HG02763 (cell line): ENCODE results near the gene JPH2.

Experiments
- ATAC-seq: cut with Tn5 transposase; IDR thresholded peaks from one replicate; pipeline ENCODE4 v1.9.1; 2021; ENCODE audit warnings: mild to moderate bottlenecking, moderate library complexity; ENCODE audit not compliant: unreplicated experiment

The JPH2 gene

DNA sequence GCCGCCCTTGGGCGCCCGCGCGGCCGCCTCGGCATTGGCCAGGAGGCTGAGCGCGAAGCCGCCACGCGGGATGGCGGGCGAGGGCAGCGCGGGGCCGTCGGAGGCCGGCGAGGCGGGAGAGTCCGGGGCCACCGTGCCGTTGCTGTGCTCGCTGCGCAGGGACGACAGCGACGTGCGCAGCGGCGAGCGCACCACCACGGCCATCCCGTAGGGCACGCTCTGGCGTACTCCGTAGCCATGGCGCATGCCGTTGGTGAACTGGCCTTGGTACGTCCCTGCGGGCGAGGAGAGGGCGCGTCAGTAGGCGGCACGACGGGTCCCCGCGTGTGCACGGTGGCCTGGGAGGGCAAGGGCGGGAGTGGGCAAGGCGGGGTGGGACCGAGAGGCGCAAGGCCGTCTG, 26.9 kb downstream of the JPH2 start:
- ATAC-seq = no peak

DNA sequence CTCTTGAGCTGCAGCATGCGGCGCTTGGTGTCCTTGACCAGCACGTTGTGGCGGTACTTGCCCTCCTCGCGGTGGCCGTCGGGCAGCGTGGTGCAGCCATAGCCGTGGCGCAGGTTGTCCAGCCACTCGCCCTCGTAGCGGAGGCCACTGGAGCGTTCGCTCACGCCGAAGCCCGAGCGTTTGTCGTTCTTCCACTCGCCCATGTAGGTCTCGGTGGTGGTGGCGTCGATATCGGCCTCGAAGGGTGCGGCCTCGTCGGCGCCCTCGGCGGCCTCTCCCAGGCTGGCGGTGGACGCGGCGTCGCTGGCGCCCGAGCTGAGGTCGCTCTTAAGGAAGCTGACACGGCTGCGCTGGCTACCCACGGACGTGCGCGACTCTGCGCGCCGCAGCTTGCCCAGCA, 27.3 kb downstream of the JPH2 start:
- no peak for ATAC-seq

GRCh38 chr20:44159125-44159524, 27.9 kb downstream of the JPH2 start:
- ATAC-seq = no peak

DNA sequence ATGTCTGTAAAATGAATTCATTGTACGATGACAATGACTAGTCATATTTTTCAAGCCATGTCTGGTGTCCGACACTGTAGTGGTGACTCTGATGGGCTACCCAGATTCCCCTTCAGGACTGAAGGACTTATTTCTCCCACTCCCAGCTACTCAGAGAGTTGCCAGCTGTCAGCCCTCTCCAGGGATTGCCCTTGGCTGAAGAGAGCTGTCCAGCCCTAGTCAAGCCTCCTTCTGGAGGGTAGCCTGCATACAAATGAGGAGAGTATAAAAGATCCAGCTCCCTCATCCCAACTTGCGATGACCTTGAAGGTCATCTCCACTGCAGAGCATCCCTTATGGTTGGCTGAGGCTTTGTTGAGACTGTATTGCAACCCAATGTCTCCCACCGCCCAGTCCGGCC, 29.9 kb downstream of the JPH2 start:
- no peak for ATAC-seq

- ATAC-seq = no peak
Measured at GRCh38 chr20:44154521-44155001, 32.4 kb downstream of the JPH2 start.

DNA sequence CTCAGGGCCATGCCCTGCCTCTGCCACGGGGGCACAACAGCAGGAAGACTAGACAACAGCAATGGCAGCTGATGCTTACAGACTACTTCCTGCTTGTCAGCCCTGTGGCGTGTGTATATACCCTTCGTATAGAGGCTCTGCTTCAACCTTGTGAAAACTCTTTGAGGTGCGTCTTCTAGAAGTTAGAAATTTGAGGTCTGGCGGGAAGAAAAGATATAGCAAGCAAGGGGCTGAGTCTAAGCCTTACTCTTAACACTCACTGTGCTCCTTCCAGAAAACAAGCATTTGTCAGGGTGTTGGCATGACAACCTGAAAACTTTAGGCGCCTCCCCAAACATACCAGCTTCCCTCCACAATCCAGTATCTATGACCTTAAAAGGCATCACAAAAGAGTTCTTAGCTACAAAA, 33.3 kb downstream of the JPH2 start:
- no peak for ATAC-seq

DNA sequence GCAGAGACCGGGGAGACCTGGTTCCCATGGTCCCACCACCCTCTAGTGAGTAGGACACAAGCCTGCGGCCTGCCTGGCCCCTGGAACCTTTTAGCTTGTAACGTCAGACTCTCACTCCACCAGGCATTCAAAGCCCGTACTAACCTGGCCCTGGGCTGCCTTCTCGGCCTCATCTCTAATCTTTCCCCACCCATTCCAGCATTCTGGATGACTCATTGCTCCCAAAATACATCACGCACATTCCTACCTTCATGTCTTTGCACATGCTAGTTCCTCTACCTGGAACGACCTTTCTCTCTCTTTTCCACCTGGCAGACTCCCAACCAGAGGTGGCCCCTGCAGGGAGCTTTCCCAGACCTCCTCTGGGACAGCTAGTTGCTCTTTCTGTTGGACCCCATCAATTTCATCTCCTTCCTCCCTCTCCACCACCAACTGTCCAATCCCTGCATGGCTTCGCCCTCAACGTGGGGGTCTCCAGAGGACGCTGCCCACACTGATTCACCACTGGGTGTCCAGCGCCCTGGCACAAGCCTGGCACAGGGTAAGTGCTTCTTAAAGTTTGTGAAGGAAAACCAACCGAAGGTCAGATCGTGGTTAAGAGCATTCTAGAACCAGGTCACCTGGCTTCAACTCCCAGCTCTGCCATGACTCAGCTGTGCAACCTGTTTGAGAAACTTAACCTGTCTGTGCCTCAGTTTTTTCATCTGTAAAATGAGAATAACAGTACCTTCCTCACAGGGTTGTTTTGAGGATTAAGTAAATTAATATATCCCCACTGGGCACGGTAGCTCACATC, 35.2 kb downstream of the JPH2 start:
- ATAC-seq = no peak

DNA sequence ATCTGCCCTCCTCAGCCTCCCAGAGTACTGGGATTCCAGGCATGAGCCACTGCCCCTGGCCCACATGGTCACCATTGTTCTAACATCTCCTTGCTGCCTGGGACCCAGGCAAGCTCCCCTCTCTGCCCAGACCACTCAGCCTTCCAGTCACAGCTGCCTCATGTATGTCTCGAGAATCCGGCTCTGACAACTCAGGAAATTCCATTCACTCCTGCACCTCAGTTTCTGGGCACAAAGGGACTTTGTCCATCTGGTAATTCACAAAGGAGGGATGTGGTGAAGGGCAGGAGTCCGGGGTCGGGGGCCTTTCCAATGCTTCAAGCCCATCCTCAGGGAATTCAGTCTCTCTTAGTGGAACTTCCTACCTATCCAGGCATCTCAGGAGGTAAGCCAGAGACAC, 40.7 kb downstream of the JPH2 start:
- no peak for ATAC-seq

- no peak for ATAC-seq
Measured at GRCh38 chr20:44145131-44145775, 41.7 kb downstream of the JPH2 start.

- no peak for ATAC-seq
Measured at GRCh38 chr20:44143936-44144335, 43.1 kb downstream of the JPH2 start.

GRCh38 chr20:44142413-44142812, 44.6 kb downstream of the JPH2 start:
- no peak for ATAC-seq

DNA sequence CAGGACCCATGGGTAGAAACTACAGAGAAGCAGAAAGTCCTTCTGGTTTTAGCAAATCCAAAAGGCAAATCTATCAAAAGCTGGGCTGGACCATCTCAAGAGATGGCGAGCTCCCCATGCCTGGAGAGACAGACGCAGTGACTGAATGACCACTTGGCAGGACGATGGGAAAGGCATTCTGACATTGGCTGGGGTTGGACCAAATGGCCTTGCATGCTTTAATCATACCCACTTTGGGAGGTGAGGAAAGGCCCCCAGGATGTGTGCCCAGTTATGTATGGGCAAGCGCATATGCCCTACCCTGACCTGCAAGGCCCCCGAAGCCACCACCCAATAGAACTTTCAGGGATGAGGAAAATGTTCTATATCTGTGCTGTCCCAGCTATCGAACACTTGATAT, 45.1 kb downstream of the JPH2 start:
- no peak for ATAC-seq

DNA sequence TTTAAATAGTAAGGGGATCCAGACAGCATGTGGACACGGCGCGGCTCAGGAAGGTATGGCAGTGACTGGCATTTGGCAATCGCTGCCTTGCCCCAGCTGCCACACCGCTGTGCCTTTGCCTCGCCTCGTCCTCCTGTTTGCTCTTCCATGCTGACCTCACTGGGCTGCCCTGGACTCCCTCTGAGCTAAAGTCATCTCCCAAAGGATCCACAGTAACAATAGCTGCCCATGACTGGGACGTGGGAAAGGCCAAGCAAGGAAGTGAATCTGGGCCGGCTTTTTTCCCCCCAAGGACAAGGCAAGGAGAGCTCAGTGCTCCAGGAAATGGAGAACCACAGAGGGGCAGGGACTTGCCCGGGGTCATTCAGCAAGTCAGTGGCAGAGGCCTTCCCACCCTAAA, 48.1 kb downstream of the JPH2 start:
- ATAC-seq = no peak

DNA sequence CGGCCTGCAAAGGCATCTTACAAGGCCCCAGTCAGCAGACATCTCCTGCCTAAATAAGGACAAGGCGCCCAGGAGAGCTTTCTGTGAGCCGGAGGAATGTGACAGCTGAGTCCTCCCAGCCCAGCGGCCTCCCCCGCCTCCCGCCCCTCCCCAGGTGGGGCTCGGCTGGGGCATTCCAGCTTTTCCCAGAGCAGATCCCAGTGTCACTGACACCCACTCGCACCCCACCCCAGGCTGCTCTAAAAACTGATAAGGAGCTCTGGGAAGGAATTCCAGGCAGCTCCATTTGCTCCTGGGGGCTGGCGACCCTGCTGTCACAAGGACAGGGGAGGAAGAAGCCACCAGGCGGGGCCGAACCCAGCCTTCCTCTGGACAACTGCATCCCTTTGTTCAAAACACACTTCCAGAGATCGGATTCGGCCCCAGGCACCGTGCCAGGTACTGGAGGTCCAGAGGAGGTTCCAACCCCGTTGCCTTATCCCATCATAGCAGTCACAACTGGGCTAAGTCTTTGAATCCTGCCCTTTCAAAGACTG, 49.7 kb downstream of the JPH2 start:
- no peak for ATAC-seq

DNA sequence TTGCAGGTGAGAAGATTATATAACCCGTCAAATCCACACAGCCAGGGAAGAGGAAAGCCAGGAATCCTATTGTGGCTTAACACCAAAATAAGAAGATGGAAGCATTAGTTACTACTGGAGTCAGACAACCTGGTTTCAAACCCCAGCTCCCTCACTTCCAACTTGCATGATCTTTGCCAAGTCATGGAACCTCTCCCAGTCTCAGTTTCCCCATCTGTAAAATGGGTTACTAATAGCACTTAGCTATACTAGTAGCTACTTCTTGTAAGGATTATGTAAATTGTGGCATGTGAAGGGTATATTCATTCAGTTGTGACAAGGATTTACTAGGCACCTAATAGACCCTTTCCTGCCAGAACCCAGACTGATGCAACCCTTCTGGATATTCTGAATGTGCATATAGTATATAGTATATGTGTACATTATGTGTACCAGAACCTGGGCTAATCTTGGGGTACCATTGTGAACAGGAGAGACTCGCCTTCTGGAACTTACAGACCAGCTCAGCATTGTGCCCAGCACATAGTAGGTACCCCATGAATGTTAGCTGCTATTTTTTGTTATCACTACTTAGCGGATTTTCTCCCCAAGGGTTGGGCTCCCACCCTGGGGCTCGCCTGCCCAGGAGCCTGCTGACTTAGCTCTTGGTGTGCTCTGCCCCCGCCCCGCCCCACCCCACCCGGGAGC, 50.3 kb downstream of the JPH2 start:
- no peak for ATAC-seq

DNA sequence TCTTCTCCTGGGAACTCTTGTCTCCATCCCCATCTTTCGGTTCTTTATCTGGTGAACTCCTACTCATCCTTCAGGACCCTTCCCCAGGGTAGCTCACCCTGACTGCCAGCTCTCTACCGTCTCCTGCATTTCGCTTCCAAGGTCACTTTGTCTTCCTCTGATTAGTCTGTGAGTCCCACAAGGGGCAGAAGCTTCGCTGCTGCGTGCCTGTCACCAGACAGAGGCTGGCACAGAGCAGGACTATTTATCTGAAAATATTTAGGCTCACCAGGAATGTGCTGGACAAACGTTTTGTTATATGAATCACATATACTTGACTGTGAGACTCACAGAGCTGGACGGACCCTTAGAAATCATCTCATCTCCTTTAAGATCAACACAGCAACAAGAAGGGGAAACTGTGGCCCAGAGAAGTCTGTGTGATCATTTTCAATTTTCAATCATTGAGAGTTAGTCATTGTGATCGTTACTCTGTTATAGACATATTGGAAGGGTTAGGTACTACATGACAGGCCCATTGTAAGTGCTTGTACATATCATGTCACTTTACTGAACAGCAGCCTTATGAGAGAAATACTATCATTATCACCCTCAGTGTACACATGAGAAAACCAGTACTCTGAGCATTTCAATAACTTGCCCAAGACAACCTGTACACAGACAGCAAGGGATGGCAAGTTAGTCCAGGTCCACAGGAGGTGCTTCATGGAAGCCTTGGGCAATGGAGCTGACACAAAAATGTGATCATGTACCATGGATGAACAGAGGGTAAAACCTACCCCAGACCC, 51.4 kb downstream of the JPH2 start:
- ATAC-seq = no peak

DNA sequence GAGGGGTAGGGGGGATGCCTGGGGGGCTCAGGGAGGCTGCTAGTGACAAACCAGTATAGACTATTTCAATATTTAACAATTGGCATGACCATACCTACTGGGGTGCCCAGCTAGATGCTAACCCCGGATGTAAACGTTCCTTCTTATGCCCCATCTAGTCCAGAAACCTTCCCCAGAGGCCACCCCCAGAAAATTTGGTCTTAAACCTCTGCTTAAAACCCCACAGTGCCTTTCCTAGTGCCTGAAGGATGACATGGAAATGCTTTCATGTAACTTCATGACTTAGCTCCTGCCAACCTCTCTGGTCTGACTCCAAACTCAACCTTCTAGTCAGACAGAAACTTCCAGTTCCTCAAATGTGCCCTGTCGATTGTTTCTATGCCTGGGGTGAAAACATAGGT, 52.0 kb downstream of the JPH2 start:
- no peak for ATAC-seq

- no peak for ATAC-seq
Measured at GRCh38 chr20:44133424-44133823, 53.6 kb downstream of the JPH2 start.

GRCh38 chr20:44131704-44132103, 55.3 kb downstream of the JPH2 start:
- ATAC-seq = no peak

- no peak for ATAC-seq
Measured at GRCh38 chr20:44129911-44130718, 56.9 kb downstream of the JPH2 start.
